HG02938 (cell line): ENCODE data around the gene DDTL.

ENCODE experiments used
- ATAC-seq: cut with Tn5 transposase; IDR thresholded peaks from one replicate; pipeline ENCODE4 v1.9.1; 2021; ENCODE audit warnings: mild to moderate bottlenecking, moderate library complexity; ENCODE audit not compliant: unreplicated experiment

Gene DDTL

GRCh38 chr22:24005201-24005600 is 38.5 kb downstream of the DDTL start, which contains the start of gene GSTT4:
Gene GSTT4 (minus strand): TSS chr22:24005453. CDS start chr22:24005356, 97 bp downstream.
- no peak for ATAC-seq

GRCh38 chr22:24006207-24006913 is 39.7 kb downstream of the DDTL start:
- ATAC-seq = no peak

GRCh38 chr22:24006914-24007214 is 40.2 kb downstream of the DDTL start:
- ATAC-seq = no peak

GRCh38 chr22:24007253-24008021 is 40.7 kb downstream of the DDTL start:
- ATAC-seq = no peak

- ATAC-seq = no peak
Measured at GRCh38 chr22:24008022-24008283, 41.3 kb downstream of the DDTL start.

- ATAC-seq = no peak
Measured at GRCh38 chr22:24008381-24009226, 41.9 kb downstream of the DDTL start.

GRCh38 chr22:24009227-24010017 is 42.7 kb downstream of the DDTL start:
- ATAC-seq = no peak

- ATAC-seq = no peak
Measured at GRCh38 chr22:24010018-24010391, 43.3 kb downstream of the DDTL start.

- ATAC-seq = no peak
Measured at GRCh38 chr22:24011735-24012068, 45.0 kb downstream of the DDTL start.

- ATAC-seq = no peak
Measured at GRCh38 chr22:24016156-24016555, 49.5 kb downstream of the DDTL start.

- ATAC-seq = no peak
Measured at GRCh38 chr22:24021304-24021703, 54.6 kb downstream of the DDTL start.
